A673 (cell line): ENCODE results near the gene ATP2A3. TPM values are rescaled to one million over a fixed set of nuclear protein-coding genes. Genes with fewer than 3 reads are reported as not detected.

Source experiments
- BruUV-seq: library from RNA; stranded (reverse); fragments of 400-500 nt; replicated peaks from 2 replicates; lab custom pipeline; 2021; lab: Mats Ljungman, UMichigan
- CTCF ChIA-PET: fragments of 300-600 bp; sonication (Branson Sonifier 250); formaldehyde crosslinking; loops from one replicate; lab custom pipeline; 2022; ENCODE audit warnings: antibody characterized with exemption; lab: Charles Lee
- POLR2A ChIA-PET: fragments of 300-600 bp; sonication (Branson Sonifier 250); formaldehyde crosslinking; loops from one replicate; lab custom pipeline; 2022; ENCODE audit warnings: antibody characterized with exemption; ENCODE audit not compliant: low non-redundant PET; lab: Charles Lee
- DNase-seq: peaks from one replicate; pipeline ENCODE4 v3.0.0-alpha.2; 2015; ENCODE audit warnings: low spot score
- H3K27ac ChIP-seq: fragments of 200-600 bp; sonication (generic); 2 replicates; pipeline ENCODE4 v1.5.1; 2016; ENCODE audit warnings: mixed run types, low read depth, mild to moderate bottlenecking, mixed read lengths, antibody characterized with exemption, low read length; ENCODE audit not compliant: poor library complexity, severe bottlenecking
- H3K27me3 ChIP-seq: fragments of 200-600 bp; sonication (generic); replicated peaks from 2 replicates; pipeline ENCODE4 v1.6.1; 2017; ENCODE audit warnings: mixed run types, low read depth, mild to moderate bottlenecking, mixed read lengths, antibody characterized with exemption, low read length; ENCODE audit not compliant: insufficient read depth, poor library complexity
- H3K36me3 ChIP-seq: fragments of 200-600 bp; sonication (generic); 2 replicates; pipeline ENCODE4 v1.6.1; 2016; ENCODE audit warnings: mixed run types, mild to moderate bottlenecking, mixed read lengths, antibody characterized with exemption, low read length; ENCODE audit not compliant: insufficient read depth, poor library complexity, severe bottlenecking
- H3K4me1 ChIP-seq: fragments of 200-600 bp; sonication (generic); 2 replicates; pipeline ENCODE4 v1.6.1; 2017; ENCODE audit warnings: mixed run types, mild to moderate bottlenecking, mixed read lengths, antibody characterized with exemption, low read length; ENCODE audit not compliant: insufficient read depth, poor library complexity, severe bottlenecking
- H3K4me3 ChIP-seq: fragments of 200-600 bp; sonication (generic); 2 replicates; pipeline ENCODE4 v1.5.1; 2016; ENCODE audit warnings: low read depth, mixed run types, mild to moderate bottlenecking, mixed read lengths, low read length; ENCODE audit not compliant: poor library complexity, severe bottlenecking
- H3K9me3 ChIP-seq: fragments of 200-600 bp; sonication (generic); 2 replicates; pipeline ENCODE4 v1.6.1; 2016; ENCODE audit warnings: mixed run types, low read depth, mild to moderate bottlenecking, mixed read lengths, antibody characterized with exemption, low read length; ENCODE audit not compliant: poor library complexity, severe bottlenecking
- CTCF ChIP-seq: fragments of 300-800, 200-600 bp; sonication (generic); conservative IDR thresholded peaks from 2 replicates; pipeline ENCODE4 v1.5.1; 2017; ENCODE audit warnings: low read depth, mild to moderate bottlenecking, antibody characterized with exemption, low read length, moderate library complexity, mixed read lengths
- EZH2 ChIP-seq: fragments of 200-600 bp; sonication (generic); IDR thresholded peaks from 2 replicates; pipeline ENCODE4 v1.6.1; 2017; ENCODE audit warnings: borderline replicate concordance, low read depth, mild to moderate bottlenecking, mixed read lengths, antibody characterized with exemption, low read length; ENCODE audit not compliant: poor library complexity, severe bottlenecking
- intact Hi-C: fragments of 100-400 bp; cut with micrococcal nuclease; formaldehyde crosslinking; loops from one replicate; pipeline ENCODE4 v1.10.0; 2022; ENCODE audit not compliant: unreplicated experiment
- total RNA-seq: library from RNA; stranded (reverse); gene quantifications from 2 replicates; pipeline ENCODE4 v1.2.3, GENCODE V29; 2021

The ATP2A3 gene
- total RNA-seq, 1 experiment from 2014 or later: 0.17 TPM

- no peak for DNase-seq
- intact Hi-C loops: no loop called here
- Histone ChIP-seq H3K9me3 (no peaks in the 10 kb centered on the region), H3K27ac (no peak overlapping the region), H3K27me3 (no peaks in the 10 kb centered on the region), H3K36me3 (no peaks in the 10 kb centered on the region), H3K4me3 (no peak overlapping the region), H3K4me1 (peaks cover 4% of the 10 kb centered on the region)
- CTCF ChIA-PET: no interaction called here
- POLR2A ChIA-PET: no interaction called here
- BruUV-seq: no TSS peak
- TF ChIP-seq CTCF (no peak), EZH2 (no peak)
These were observed 20.9 kb downstream of the ATP2A3 start for GRCh38 chr17:3943240-3943891.

GRCh38 chr17:3940965-3941698 is 23.1 kb downstream of the ATP2A3 start:
- H3K4me1 ChIP-seq: peaks cover 4% of the 10 kb centered on the region
- no peaks in the 10 kb centered on the region for H3K9me3 ChIP-seq
- CTCF ChIA-PET: no interaction called here
- DNase-seq: no peak
- intact Hi-C loops: no loop called here
- no peak overlapping the region for H3K27ac ChIP-seq
- H3K36me3 ChIP-seq: no peaks in the 10 kb centered on the region
- no TSS peak for BruUV-seq
- TF ChIP-seq CTCF: no peak
- no peaks in the 10 kb centered on the region for H3K27me3 ChIP-seq
- POLR2A ChIA-PET: no interaction called here
- no peak overlapping the region for H3K4me3 ChIP-seq

- no TSS peak for BruUV-seq
- intact Hi-C loops: loop anchor here (5.0 kb wide), 1 partner anchor 65 kb away; no protein-coding TSS in a partner anchor
- ChIA-PET POLR2A (no interaction called here), CTCF (no interaction called here)
- no peaks in the 10 kb centered on the region for H3K9me3 ChIP-seq
- no peak overlapping the region for H3K27ac ChIP-seq
- no peaks in the 10 kb centered on the region for H3K27me3 ChIP-seq
- H3K36me3 ChIP-seq: no peaks in the 10 kb centered on the region
- DNase-seq: no peak
- no peak for TF ChIP-seq EZH2
- no peak for TF ChIP-seq CTCF
- no peaks in the 10 kb centered on the region for H3K4me1 ChIP-seq
- H3K4me3 ChIP-seq: no peak overlapping the region
These were observed 26.9 kb downstream of the ATP2A3 start for GRCh38 chr17:3937359-3937758.
